Breast epithelium (tissue), 3 donors: Measurements from ENCODE around the gene SEPTIN11.

Source experiments
- POLR2A ChIP-seq: fragments of 450-650 bp; IDR thresholded peaks from one replicate; pipeline ENCODE4 v1.6.1; 2016; ENCODE audit warnings: antibody characterized with exemption, mild to moderate bottlenecking, moderate library complexity
- TF ChIP-seq, protein P1 (sequence below), 3 donors: fragments of 450-650 bp; IDR thresholded peaks; one replicate each; pipeline ENCODE4 v1.5.1; 2016 to 2017; ENCODE audit warnings: antibody characterized with exemption in 3 of 3, mild to moderate bottlenecking in 3 of 3, moderate library complexity in 3 of 3

DNA sequence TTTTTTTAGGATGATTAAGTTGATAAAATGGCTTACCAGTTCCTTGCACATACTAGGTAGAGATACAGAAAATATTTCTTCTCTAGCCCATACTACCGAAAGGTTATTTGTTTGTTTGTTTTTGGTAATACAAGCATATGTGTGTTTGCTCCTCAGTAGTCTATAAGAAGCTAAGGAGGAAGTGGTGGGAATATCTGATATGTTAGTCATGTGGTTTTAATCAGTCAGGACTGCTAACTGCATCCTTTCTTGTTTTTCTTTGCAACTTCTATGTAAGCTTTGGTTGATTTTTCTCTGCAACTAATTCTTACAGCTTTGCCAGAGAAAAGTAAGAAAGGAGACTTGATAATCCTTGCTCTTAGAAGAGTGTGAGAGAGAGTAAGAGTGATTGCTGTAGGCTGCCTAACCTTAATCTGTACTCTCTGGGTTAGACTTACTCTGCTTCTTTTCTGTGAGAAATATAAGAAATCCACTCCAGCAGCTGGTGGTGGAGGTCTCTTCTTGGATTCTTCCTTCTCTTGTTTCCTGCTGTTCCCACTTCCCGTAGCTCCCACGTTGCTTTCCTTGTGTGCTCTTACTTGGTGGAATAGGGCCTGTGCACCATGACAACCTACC lies 28.3 kb downstream of the SEPTIN11 start:
- TF ChIP-seq, protein P1, sequence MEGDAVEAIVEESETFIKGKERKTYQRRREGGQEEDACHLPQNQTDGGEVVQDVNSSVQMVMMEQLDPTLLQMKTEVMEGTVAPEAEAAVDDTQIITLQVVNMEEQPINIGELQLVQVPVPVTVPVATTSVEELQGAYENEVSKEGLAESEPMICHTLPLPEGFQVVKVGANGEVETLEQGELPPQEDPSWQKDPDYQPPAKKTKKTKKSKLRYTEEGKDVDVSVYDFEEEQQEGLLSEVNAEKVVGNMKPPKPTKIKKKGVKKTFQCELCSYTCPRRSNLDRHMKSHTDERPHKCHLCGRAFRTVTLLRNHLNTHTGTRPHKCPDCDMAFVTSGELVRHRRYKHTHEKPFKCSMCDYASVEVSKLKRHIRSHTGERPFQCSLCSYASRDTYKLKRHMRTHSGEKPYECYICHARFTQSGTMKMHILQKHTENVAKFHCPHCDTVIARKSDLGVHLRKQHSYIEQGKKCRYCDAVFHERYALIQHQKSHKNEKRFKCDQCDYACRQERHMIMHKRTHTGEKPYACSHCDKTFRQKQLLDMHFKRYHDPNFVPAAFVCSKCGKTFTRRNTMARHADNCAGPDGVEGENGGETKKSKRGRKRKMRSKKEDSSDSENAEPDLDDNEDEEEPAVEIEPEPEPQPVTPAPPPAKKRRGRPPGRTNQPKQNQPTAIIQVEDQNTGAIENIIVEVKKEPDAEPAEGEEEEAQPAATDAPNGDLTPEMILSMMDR (IDR thresholded peaks at IDR 0.05): no peak
- no peak for TF ChIP-seq POLR2A
